GM21825 (cell line): ENCODE data around the gene GRAMD4.
"Not testable (repeated sequence)": the region's sequence is repeated elsewhere in the genome, so short reads cannot be mapped to it uniquely, and the experiment has no call there.

Source experiments
- ATAC-seq: cut with Tn5 transposase; IDR thresholded peaks from one replicate; pipeline ENCODE4 v1.9.1; 2021; ENCODE audit warnings: mild to moderate bottlenecking, moderate library complexity; ENCODE audit not compliant: unreplicated experiment

The GRAMD4 gene

DNA sequence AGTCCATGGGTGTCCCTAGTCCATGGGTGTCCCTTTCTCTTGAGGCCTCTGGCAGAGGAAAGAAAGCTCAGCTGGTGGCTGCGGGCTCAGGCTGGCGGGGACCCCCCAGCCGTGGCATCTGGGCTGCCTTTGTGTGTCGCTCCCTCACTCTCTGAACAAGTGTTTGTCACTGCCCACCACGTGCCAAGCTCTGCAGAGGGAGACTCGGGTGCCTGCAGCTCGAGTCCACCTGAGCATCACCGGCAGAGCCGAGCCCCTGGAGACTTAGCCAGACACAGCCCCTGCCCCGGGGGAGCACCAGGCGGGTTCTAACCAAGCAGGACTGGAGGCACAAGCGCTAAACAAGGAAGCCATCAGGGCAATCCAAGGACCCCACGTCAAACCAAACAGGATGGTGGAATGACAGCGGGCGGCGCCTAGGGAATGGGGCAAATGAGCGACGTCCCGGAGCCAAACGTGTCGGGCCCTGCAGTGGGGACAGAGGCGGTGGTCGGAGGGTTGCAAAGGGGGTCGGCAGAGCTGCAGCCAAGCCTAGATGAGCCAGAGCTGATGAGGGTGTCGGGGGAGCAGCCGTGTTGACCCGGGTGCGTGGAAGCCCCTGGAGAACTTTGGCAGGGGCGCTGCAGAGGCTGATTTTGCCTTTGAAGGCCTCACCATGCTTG, 2.1 kb upstream of the GRAMD4 start:
- no peak for ATAC-seq

DNA sequence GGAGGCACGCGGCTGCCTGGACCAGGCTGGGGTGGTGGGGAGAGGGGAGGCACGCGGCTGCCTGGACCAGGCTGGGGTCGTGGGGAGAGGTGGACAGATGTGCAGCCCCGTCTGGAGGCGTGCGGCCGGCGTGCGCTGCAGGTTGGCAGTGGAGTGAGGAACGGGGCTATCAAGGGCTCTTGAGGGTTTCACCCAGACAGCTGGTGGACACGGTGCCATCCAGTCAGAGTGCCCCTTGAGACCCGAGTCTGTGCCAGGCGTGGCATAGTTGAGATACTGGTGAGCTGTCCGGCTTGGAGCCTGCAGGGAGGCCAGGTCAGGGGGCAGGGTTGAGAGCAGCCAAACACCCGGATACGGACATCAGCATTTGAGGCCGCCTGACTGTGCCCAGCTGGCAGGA, 1.5 kb upstream of the GRAMD4 start:
- no peak for ATAC-seq

DNA sequence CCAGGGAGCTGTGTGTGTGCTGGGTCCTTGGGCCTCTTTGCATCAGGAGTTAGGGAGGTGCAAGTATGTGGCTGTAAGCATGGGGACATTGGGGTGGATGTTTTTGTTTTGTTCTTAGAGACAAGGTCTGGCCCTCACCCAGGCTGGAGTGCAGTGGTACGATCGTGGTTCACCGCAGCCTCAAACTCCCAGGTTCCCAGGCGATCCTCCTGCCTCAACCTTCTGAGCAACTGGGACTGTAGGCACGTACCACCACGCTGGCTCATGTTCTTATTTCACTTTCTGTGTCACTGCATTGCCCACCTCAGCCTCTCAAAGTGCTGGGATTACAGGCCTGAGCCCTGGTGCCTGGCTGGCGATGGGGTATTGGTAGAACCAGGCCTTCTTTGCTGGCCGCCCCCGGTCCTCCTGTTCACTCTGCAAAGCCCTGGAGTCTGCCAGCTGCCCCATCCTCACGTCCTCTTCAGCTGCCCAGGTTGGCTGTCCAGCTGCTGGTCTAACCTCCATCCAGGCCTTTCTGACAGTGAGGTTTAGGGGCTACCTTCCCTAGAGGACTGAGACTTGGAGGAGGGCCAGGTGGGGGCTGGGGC, 851 bp upstream of the GRAMD4 start:
- no peak for ATAC-seq

DNA sequence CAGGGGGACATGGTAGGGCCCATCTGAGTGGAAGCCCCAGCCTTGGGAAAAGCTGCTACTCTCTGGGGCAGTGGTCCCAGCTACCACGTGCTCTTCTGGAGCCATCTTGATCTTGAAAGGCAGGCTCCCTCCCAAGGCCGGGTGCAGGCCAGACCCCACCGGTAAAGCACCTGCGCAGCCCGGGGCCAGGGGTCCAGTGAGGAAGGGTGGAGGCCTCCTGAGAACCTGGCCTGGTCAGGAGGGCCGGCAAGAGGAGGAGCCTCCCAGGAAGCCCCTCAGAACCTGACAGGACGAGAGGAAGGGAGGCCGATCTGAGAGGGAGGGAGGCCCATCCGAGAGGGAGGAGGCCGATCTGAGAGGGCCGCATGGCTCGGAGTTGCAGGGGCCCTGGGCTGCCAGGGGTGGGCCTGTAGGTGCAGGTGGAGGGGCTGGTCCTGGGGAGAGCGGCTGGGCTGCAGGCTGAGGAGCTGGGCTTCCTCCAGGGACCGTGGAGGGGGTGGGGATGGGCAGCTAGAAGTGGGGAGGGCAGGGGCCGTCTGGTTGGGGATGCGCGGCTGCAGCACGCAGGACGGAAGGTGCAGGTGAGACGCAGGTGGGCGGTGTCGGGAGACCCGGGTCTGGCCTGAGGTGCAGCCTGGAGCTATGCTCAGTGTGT, 529 bp downstream of the GRAMD4 start:
- ATAC-seq, result no peak

DNA sequence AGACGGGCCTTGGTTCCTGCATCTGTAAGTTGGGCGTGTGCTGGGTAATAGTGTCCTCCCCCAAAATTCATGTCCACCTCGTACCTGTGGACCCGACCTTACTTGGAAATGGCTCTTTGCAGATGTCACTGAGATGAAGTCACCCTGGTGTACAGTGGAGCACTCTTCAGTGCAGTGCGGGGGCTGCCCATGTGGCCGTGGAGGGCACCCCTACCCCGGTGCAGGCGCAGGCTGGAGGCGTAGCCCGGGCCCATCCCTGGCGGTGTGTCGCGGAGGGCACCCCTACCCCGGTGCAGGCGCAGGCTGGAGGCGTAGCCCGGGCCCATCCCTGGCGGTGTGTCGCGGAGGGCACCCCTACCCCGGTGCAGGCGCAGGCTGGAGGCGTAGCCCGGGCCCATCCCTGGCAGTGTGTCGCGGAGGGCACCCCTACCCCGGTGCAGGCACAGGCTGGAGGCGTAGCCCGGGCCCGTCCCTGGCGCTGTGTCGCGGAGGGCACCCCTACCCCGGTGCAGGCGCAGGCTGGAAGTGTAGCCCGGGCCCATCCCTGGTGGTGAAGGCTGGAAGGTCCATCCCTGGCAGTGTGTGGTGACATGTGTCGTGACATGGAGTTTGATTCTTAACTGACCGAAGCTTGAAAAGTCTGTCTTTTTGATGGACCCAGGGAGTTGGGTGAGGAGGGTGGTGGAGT, 1.2 kb downstream of the GRAMD4 start:
- not testable (repeated sequence) for ATAC-seq

DNA sequence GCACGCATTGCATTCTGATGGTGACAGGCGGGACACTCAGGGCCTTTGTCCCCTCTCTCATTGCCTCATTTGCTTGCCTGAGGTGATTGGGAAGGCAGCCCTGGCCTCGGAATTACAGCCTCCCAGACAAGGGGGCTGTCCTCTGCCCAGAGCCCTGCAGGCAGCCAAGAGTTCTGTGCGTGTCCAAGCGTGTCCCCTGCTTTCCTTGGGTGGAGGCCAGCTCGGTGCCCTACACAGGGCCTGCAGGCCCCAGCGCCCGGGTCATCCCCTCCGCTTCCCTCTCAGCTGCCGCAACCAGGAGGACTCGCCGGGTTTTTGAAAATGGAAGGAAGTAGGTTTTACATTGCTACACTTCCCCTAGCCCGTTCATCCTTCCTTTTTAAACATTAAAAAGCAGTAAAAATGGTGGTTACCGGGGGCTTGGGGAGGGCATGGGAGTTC, 1.9 kb downstream of the GRAMD4 start:
- no peak for ATAC-seq

DNA sequence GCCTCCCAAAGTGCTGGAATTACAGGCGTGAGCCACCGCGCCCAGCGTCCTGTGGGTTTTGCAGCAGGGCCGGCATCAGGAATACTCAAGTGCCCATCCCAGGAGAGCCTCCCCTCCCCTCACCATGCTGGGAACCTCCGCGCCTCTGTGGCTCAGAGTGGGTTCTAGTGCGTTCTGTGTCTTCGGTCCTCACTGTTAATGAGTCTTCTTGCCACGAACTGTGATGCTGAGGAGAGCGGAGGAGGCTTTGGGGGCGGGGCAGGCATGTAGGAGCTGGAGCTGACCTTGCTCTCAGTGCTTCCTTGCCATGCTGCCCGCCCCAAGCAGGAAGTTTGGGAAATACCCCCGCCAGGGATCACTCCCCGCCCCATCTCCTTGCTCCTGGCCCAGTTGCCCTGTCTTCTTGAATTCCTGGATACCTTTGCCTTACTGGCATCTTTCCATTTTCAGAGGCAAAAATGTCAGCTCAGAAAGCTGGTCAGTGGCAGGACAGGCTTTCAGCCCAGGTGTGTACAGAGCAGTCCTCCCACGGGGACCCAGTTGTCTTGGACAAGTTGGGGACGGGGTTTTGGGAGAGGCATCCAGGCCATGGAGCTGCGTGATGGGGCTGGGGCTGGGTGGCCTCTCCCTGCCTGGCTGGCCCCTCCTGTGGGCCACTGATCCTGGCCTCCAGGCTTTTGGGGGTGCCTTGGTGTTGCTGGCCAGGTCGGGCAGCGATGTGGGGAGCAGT, 5.1 kb downstream of the GRAMD4 start:
- ATAC-seq, result no peak

DNA sequence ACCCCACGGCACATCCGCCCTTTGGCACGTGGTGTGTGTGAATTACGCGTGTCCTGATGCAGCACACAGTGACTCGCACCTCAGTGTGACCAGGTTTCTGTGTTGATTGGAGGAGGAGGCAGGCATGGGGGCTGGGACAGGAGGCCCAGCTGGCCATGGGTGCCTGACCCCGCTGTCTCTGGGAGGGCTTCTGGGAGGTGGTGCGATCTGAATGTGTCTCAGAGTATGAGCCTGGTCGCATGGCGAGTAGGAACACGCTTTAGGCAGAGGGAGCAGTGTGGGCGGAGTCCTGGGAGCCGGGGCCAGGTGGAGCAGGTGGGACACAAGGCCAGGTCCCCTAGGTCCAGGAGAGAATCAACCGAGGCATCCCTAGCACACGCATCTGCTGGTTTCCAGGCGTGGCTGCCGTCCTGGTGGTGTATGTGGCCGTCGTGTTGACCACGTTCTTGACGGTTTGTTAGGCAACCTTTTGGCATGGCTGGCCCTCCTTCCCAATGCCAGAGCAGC, 5.7 kb downstream of the GRAMD4 start:
- ATAC-seq, result no peak

DNA sequence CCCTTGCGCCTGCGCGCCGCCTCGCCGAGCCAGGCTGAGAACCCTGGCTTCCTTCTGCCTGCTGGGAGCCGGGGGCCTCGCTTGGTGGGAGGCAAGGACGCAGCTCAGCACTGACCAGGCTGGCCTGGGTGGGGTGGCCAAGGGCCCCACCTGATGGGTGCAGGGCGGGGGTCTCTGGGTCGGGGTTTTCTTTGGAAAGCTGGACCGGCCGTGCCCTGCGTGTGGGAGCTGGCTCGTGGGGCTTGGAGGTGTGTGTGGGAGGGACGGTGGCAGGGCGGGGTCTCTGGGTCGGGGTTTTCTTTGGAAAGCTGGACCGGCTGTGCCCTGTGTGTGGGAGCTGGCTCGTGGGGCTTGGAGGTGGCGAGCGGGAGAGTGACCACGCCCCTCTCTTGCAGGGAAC, 6.2 kb downstream of the GRAMD4 start:
- ATAC-seq, result no peak

DNA sequence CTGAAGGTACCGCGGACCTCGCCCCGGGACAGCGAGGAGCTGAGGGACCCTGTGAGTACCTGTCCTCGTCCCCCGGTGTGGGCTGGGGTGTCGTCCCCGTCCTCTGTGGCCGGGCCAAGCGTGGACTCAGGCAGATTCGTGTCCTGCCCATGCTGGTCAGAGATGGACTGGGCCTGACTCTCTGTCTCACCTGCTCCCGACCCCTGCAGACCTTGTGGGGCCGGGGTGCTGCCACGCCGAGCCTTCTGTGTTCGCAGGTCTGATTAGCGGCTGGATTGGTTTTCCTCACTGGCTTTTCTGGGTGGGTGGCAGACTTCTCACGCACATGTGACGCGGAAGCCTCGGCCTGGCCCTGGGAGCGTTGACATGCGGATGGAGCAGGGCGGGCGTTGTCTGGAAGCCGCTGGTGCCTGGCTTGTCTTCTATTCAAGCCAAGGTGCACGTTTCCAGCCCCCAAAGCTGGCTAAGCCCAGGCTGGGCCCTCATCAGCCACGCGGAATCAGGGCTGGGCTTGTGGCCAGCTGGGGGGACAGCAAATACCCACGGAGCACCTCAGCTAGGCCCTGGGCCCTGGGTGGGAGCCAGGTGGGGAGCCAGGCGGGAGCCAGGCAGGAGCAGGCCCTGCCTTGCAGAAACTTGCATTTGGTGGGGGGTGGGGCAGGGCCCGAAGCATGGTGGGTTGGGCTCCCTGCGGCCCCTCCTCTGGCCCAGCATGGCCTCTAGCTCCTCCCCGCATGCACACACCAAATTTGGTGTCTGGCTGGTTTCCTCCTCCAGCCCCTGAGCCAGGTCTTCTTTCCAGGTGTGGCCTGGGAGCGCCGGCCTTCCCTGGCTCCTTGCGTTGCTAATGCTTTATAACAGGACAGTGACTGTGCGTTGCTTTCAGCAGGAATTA, 7.0 kb downstream of the GRAMD4 start:
- no peak for ATAC-seq

DNA sequence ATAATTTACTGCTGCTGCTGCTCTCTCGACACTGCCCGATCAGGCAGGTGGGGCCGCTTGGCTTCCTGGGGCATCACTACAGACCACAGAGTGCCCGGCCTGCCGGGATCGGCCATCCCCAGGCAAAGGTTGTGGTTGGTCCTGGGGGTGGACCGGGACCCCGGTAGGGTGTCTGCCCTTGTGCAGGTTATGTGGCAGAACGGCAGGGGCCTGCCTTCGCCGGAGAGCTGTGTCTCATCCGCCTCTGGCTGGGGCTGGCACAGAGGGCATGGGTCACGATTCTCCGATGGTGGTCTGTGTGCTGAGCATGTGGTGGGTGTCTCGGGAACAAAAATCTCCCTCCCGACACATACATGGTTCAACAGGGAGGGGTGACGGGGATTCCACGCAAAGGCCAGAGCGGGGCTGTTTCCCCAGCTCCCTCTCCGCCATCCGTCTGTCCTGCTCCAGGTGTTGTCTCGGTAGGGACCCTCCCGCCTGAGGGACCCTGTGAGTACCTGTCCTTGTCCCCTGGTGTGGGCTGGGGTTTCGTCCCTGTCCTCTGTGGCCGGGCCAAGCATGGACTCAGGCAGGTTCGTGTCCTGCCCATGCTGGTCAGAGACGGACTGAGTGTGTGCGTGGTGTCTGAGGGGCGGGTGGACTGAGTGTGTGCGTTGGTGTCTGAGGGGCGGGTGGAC, 7.8 kb downstream of the GRAMD4 start:
- no peak for ATAC-seq

DNA sequence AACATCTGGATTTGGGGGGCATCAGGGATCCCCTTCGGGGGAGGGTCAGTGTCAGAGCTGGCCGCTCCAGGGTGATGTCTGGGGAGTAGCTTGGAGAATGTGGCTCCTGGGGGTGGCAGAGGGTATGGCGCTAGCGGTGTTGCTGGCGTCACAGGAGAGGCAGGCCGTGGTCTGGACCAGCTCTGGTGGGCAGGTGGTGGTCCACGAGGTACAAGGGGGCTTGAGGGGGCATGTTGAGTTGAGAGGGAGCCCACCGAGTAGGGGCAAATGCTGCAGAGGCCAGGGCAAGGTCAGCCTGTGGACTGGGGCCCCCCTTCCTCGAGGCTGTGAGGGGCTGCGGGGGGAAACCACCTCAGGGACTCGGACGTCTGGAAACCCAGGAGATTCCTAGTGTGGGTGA, 8.6 kb downstream of the GRAMD4 start:
- ATAC-seq, result no peak

DNA sequence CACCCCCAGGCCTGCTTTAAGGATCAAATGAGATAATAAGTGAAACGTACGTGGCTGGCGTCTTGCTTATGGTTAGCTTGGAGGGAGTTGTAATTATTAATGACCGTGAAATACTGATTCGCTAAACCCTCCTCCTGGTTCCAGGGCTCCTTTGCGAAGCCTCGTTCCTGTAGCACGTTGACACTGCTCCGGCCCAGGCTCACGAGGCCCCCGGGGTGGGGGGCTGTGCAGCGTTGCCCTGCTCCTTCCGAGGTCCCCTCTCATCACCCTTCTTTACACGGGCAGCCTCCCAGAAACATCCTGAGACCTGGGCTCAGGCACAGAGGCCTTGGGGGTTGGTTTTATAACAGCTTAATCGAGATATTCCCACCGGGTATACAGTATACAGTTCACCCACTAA, 9.1 kb downstream of the GRAMD4 start:
- ATAC-seq, result no peak

DNA sequence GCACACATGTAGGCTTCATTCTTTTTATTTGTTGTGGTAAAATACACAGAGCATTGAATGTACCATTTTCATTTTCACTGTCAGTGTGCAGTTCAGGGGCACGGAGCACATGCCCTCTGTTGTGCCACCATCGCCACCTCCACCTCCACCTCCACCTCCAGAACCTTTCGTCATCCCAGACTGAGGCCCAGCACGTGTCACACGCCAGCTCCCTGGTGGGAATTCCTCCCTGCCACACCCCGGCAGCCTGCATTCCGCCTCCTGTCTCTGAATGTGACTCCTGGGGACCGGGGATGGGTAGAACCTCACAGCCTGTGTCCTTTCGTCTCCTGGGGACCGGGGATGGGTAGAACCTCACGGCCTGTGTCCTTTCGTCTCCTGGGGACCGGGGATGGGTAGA, 10.9 kb downstream of the GRAMD4 start:
- ATAC-seq, result no peak

DNA sequence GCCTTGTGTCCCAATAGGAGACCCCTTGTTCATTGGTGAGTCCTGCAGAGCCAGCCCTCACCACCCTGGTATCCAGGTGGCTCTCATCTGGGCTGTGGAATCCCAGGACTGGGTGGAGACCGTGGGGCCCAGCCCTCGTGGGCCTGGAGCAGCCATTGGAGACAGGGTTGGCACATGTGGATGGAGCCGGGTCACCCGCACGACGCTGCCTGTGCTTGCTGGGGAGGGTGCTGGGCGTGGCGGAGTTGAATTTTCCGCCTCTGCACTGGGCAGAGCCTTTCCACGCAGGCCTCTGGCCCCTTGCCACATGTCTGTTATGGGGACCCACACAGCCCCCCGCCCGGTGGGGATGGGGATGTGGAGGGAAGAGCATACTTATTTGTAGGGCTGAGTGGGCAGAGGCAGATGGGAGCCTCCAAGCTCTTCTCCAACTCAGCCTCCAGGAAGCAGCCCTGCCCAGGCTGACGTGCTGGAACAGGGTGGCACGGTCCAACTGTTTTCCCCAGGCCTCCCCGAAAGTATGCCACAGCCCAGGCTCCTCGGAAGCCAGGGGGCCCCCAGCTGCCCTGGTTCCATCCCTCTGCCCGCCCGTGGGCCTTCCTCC, 12.6 kb downstream of the GRAMD4 start:
- no peak for ATAC-seq

DNA sequence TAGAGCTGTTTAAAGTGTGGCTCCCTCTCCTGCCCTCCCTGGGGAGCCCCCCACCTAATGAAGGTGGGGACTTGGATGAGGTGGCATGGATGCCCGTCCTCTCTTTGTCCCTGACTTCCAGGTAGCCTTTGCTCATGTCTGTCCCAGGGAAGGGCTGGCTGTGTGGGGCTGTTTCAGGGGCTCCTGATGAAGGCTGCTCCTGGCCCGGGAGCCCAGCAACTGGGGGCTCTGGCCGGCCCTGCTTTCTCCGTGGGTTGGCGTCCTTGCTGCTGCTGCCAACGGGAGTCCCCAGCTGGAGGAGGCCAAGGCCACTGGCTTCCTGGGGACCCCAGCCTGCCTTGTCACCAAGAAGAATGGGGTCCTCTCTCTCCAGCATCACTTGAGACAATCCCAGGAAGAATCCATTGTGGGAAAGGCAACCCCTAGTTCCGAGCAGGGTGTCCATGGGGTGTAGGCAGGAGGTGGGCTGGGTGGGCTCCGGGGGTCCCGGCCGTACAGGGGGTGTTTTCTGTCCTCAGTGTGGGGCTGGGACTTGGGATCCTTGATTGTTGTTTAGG, 13.2 kb downstream of the GRAMD4 start:
- no peak for ATAC-seq

DNA sequence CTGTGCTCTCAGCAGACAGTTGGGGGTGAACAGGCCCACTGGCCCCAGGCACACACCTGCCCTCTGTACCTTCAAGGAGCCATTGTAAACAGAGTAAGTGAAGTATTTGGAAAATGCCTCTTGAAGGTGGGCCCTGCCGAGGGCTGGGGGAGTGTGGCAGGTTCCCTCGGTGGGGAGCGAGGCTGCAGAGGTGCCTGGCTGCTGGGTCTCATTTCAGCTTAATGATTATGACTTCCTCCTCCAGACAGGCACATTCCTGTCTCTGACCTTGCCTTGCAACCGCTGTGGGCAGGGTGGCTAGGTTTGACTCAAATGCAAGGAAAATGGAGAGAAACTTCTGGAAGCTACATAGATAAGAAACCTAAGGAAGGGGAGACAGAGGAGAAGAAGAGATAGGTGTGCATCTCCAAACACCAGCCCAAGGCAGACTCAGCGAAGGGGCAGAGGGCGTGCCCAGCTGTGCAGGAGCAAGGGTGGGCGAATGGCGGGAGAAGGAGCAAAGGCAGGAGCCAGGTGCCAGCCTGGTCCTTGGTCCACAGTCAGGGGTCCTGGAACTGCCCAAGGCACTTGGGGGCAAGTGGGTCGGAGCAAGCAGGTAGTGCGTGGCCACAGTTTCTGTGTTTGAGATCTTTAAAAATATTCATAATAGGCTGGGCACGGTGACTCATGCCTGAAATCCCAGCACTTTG, 14.0 kb downstream of the GRAMD4 start:
- no peak for ATAC-seq
